Fibroblast of upper back skin (primary cell): ENCODE measurements around the gene GOT2.
A peak's percentile ranks its signal among the peaks of the same experiment; 100 is the strongest.
"Not testable (repeated sequence)": the region's sequence is repeated elsewhere in the genome, so short reads cannot be mapped to it uniquely, and the experiment has no call there.

Experiments
- DNase-seq: peaks from one replicate; pipeline ENCODE4 v3.0.0-alpha.2; 2013

The GOT2 gene

GRCh38 chr16:58716468-58716867 lies 17.6 kb downstream of the GOT2 start:
- DNase-seq = no peak

- no peak for DNase-seq
These were observed 20.4 kb downstream of the GOT2 start for GRCh38 chr16:58713742-58714141.

GRCh38 chr16:58709333-58709732 lies 24.8 kb downstream of the GOT2 start:
- no peak for DNase-seq

GRCh38 chr16:58699151-58699550 lies 35.0 kb downstream of the GOT2 start:
- no peak for DNase-seq

GRCh38 chr16:58695368-58695767 lies 38.7 kb downstream of the GOT2 start:
- DNase-seq = no peak

GRCh38 chr16:58692450-58692849 lies 41.7 kb downstream of the GOT2 start:
- DNase-seq = no peak

- DNase-seq = peak; percentile 58
These were observed 47.0 kb downstream of the GOT2 start for GRCh38 chr16:58686985-58687706.

- DNase-seq = no peak
These were observed 49.0 kb downstream of the GOT2 start for GRCh38 chr16:58685084-58685449.

- peak; percentile 81 for DNase-seq
These were observed 49.6 kb downstream of the GOT2 start, which contains the start of gene SLC38A7 for GRCh38 chr16:58684354-58685083. SLC38A7 (minus strand) TSS chr16:58684770; CDS start chr16:58680126, 4,644 bp downstream.

GRCh38 chr16:58684001-58684353 lies 50.1 kb downstream of the GOT2 start:
- no peak for DNase-seq

GRCh38 chr16:58679763-58680162 lies 54.4 kb downstream of the GOT2 start:
- DNase-seq = no peak

- DNase-seq = no peak
These were observed 55.4 kb downstream of the GOT2 start for GRCh38 chr16:58678716-58679115.

GRCh38 chr16:58678269-58678668 lies 55.8 kb downstream of the GOT2 start:
- no peak for DNase-seq

GRCh38 chr16:58670946-58671583 lies 63.1 kb downstream of the GOT2 start:
- DNase-seq = no peak

GRCh38 chr16:58670177-58670576 lies 63.9 kb downstream of the GOT2 start:
- no peak for DNase-seq

GRCh38 chr16:58665200-58665599 lies 68.9 kb downstream of the GOT2 start:
- no peak for DNase-seq

GRCh38 chr16:58661199-58661830 lies 72.8 kb downstream of the GOT2 start:
- DNase-seq = peak; percentile 86

- DNase-seq = not testable (repeated sequence)
These were observed 74.2 kb downstream of the GOT2 start for GRCh38 chr16:58659911-58660310.

- peak; percentile 8 for DNase-seq
These were observed 75.3 kb downstream of the GOT2 start for GRCh38 chr16:58658796-58659211.
